Kidney epithelial cell (primary cell): ENCODE data around the gene NR3C2. TPM values are rescaled to one million over a fixed set of nuclear protein-coding genes. Genes with fewer than 3 reads are reported as not detected.

Experiments used
- DNase-seq: peaks from one replicate; pipeline ENCODE4 v3.0.0-alpha.2; 2010; ENCODE audit warnings: low read depth
- H3K27me3 ChIP-seq: 2 replicates; pipeline ENCODE4 v1.6.0; 2011; ENCODE audit warnings: low read length; ENCODE audit not compliant: control insufficient read depth, insufficient read depth
- H3K36me3 ChIP-seq: 2 replicates; pipeline ENCODE4 v1.5.1; 2011; ENCODE audit warnings: low read length; ENCODE audit not compliant: control insufficient read depth, insufficient read depth
- H3K4me3 ChIP-seq: 2 replicates; pipeline ENCODE4 v1.5.1; 2011; ENCODE audit warnings: low read depth, mild to moderate bottlenecking, control low read depth, low read length
- total RNA-seq: library from RNA; depleted of rRNA; stranded (reverse); fragments of >200 nt; gene quantifications from 2 replicates; pipeline ENCODE4 v1.2.3, GENCODE V29; 2015
- TF ChIP-seq, protein P1 (sequence below): IDR thresholded peaks from 2 replicates; pipeline ENCODE4 v1.5.1; 2011; ENCODE audit warnings: mild to moderate bottlenecking, moderate library complexity, low read length, control low read depth, inconsistent platforms; ENCODE audit not compliant: insufficient read depth, poor library complexity, severe bottlenecking

The NR3C2 gene
- total RNA-seq, 1 donor from 2014 or later = 6.5 TPM

DNA sequence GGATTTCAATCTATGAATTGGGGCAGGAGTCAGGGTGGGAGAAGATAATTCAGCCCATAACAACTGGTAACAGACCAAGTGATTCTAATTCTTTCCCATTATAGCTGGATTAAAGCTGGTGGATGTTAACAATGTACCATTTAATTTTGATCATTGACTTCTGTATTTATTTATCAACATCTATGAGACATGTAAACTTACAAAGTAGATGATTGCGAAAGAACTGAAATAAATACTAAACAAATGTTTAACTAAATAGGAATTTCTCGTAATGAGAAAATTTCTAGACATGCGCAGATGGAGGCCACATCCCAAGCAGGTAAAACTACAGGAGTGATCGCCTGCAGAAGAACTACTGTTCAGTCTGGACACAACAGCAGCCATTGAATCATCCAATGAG lies 107.1 kb downstream of the NR3C2 start:
- H3K4me3 ChIP-seq = no peak overlapping the region
- DNase-seq = no peak

DNA sequence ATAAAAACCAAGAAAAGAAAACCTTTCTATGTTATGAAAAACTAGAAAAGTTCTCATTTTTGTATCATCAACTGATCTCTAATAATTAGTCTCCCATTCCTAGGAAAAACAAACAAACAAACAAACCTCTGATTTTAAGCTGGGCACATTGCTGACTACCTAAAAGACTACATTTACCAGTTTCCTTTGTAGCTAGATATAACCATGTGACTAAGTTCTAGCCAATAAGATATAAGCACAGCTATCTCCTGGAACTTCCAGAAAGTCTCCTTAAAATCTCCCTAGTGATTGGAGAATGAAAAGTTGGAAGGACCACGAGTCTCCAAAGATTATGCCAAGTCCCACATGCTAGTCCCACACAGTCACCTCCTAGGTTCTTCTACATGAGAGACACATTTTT lies 108.9 kb downstream of the NR3C2 start:
- no peak overlapping the region for H3K4me3 ChIP-seq
- no peaks in the 10 kb centered on the region for H3K27me3 ChIP-seq
- no peak for DNase-seq
- H3K36me3 ChIP-seq = no peaks in the 10 kb centered on the region
- TF ChIP-seq, protein P1, sequence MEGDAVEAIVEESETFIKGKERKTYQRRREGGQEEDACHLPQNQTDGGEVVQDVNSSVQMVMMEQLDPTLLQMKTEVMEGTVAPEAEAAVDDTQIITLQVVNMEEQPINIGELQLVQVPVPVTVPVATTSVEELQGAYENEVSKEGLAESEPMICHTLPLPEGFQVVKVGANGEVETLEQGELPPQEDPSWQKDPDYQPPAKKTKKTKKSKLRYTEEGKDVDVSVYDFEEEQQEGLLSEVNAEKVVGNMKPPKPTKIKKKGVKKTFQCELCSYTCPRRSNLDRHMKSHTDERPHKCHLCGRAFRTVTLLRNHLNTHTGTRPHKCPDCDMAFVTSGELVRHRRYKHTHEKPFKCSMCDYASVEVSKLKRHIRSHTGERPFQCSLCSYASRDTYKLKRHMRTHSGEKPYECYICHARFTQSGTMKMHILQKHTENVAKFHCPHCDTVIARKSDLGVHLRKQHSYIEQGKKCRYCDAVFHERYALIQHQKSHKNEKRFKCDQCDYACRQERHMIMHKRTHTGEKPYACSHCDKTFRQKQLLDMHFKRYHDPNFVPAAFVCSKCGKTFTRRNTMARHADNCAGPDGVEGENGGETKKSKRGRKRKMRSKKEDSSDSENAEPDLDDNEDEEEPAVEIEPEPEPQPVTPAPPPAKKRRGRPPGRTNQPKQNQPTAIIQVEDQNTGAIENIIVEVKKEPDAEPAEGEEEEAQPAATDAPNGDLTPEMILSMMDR = no peak

More for the DNA sequence above, 107.1 kb downstream of the NR3C2 start:
- Histone ChIP-seq H3K36me3 (no peaks in the 10 kb centered on the region), H3K27me3 (no peaks in the 10 kb centered on the region)
- TF ChIP-seq, protein P1 = no peak

DNA sequence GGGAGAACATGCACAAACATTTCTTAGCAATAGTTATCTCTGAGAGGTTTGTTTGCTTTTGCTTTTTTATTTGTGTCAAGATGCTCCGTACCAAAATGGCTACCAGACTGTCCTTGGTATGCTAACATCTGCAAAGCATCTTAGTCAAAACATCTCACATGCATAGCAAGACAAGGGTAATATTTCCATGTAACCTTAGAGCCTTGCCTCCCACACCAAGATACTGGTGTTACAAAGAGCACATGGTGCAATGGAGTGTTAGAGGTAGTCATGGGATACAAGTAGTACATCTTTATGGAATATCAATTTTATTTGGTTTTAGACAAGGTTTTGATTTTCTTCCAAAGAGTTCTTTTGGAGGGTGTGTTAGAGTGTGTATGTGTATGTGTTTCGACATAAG lies 109.7 kb downstream of the NR3C2 start:
- DNase-seq = no peak
- TF ChIP-seq, protein P1 = no peak
- no peaks in the 10 kb centered on the region for H3K36me3 ChIP-seq
- H3K27me3 ChIP-seq = no peaks in the 10 kb centered on the region
- no peak overlapping the region for H3K4me3 ChIP-seq

DNA sequence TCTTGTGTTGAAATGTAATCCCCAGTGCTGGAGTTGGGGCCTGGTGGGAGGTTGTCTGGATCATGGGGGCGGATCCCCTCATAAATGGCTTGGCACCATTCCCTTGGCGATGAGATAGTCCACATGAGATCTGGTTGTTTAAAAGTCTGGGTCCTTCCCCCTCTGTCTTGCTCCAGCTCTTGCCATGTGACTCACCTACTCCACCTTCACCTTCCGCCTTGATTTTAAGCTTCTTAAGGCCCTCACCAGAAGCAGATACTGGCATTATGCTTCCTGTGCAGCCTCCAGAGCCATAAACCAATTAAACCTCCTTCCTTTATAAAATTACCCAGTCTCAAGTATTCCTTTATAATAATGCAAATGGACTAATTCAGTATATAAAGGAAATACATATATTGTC lies 111.5 kb downstream of the NR3C2 start:
- Histone ChIP-seq H3K36me3 (no peaks in the 10 kb centered on the region), H3K27me3 (no peaks in the 10 kb centered on the region), H3K4me3 (no peak overlapping the region)
- TF ChIP-seq, protein P1 = no peak
- DNase-seq = no peak

DNA sequence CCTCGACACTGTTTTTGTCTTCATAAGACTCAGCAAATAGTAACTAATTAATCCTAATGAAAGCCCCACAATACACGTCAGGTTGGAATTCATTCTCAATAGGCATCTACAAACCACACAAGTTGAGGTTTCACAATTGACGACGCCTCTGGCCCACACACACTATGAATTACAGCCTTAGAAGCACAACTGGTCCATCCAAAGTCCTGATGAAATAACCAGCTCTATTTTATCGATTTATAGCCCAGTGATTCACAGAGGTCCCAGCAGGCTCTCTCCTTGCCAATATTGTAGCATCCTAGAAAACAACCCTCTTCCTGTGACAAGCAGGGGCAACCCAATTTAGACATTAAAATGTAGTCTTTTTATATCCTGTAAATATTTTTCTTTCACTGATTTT lies 112.1 kb downstream of the NR3C2 start:
- no peak for DNase-seq
- Histone ChIP-seq H3K4me3 (no peak overlapping the region), H3K36me3 (no peaks in the 10 kb centered on the region), H3K27me3 (no peaks in the 10 kb centered on the region)
- TF ChIP-seq, protein P1 = no peak

DNA sequence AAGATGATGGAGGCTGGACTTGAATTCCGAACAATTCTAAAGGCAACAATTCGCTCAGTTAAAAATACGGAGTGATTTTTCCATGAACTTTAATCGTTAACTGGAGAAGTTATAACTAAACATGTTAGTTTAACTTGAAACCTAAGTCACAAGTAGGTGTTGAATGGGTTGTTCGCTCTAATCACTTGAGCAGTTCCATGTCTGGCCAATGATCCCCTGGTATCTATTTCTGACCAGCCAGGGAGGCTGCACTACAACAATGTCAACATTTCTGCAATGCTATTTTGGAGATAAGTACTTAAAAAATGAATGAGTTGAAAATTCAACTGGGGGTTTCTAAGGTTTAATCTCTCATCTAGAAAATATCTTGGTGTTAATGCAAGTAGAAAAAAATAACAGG lies 112.5 kb downstream of the NR3C2 start:
- Histone ChIP-seq H3K27me3 (no peaks in the 10 kb centered on the region), H3K4me3 (no peak overlapping the region), H3K36me3 (no peaks in the 10 kb centered on the region)
- TF ChIP-seq, protein P1 = no peak
- DNase-seq = no peak
